Vagina (tissue), 2 donors: ENCODE results near the gene ENTPD5. TPM values are rescaled to one million over a fixed set of nuclear protein-coding genes. Genes with fewer than 3 reads are reported as not detected.
"Not testable (repeated sequence)": the region's sequence is repeated elsewhere in the genome, so short reads cannot be mapped to it uniquely, and the experiment has no call there.

Experiments used
- DNase-seq, 2 donors: peaks; one replicate each; pipeline ENCODE4 v3.0.0-alpha.2; 2017; ENCODE audit errors: extremely low spot score in 2 of 2
- H3K27ac ChIP-seq: fragments of 200-600 bp; sonication (generic); one replicate; pipeline ENCODE4 v1.5.1; 2019
- H3K27me3 ChIP-seq: fragments of 200-600 bp; sonication (generic); one replicate; pipeline ENCODE4 v1.5.1; 2019
- H3K36me3 ChIP-seq, 2 donors: fragments of 200-600 bp; sonication (generic); one replicate each; pipeline ENCODE4 v1.5.1; 2017 to 2019
- H3K4me1 ChIP-seq: fragments of 200-600 bp; sonication (generic); one replicate; pipeline ENCODE4 v1.5.1; 2019
- H3K4me3 ChIP-seq, 2 donors: fragments of 200-600 bp; sonication (generic); 1 replicate in 1 of 2; 2 replicates in 1 of 2; pipeline ENCODE4 v1.5.1; 2016 to 2019
- H3K9me3 ChIP-seq: fragments of 200-600 bp; sonication (generic); one replicate; pipeline ENCODE4 v1.5.1; 2019
- CTCF ChIP-seq, 3 experiments: fragments of 450-650 bp in 2 of 3; fragments of 200-600 bp in 1 of 3; sonication (generic) in 1 of 3; IDR thresholded peaks; one replicate each; pipeline ENCODE4 v1.5.1; 2017 to 2019; ENCODE audit warnings: antibody characterized with exemption in 3 of 3, mild to moderate bottlenecking in 2 of 3, moderate library complexity in 2 of 3
- POLR2A ChIP-seq, 2 donors: fragments of 450-650 bp; IDR thresholded peaks; one replicate each; pipeline ENCODE4 v1.6.1; 2017; ENCODE audit warnings: antibody characterized with exemption in 2 of 2, mild to moderate bottlenecking in 2 of 2, moderate library complexity in 2 of 2
- POLR2AphosphoS5 ChIP-seq, 2 donors: sonication (generic); formaldehyde crosslinking; IDR thresholded peaks; one replicate each; pipeline ENCODE4 v1.9.0; 2017; ENCODE audit warnings: antibody characterized with exemption in 2 of 2, mild to moderate bottlenecking in 2 of 2, low read depth in 1 of 2; ENCODE audit not compliant: insufficient read depth in 1 of 2
- intact Hi-C: fragments of 100-400 bp; cut with DNase I; formaldehyde crosslinking; loops from one replicate; pipeline ENCODE4 v1.15.1; 2023
- total RNA-seq: library from RNA; depleted of rRNA; stranded (reverse); fragments of >200 nt; gene quantifications from one replicate; pipeline ENCODE4 v1.2.3, GENCODE V29; 2016

The ENTPD5 gene
- total RNA-seq, 1 donor from 2014 or later: 8.6 TPM

GRCh38 chr14:74008843-74009499 is 10.1 kb downstream of the ENTPD5 start:
- peaks cover 0 to 18% of the 10 kb centered on the region in 2 donors for H3K36me3 ChIP-seq
- no peak overlapping the region for H3K27ac ChIP-seq
- intact Hi-C loops: no loop called here
- H3K9me3 ChIP-seq: no peaks in the 10 kb centered on the region
- TF ChIP-seq CTCF (IDR thresholded peaks at IDR 0.05): no peak
- H3K4me1 ChIP-seq: no peaks in the 10 kb centered on the region
- H3K27me3 ChIP-seq: no peaks in the 10 kb centered on the region
- H3K4me3 ChIP-seq: no peak overlapping the region
- no peak for DNase-seq

GRCh38 chr14:74005664-74006063 is 13.4 kb downstream of the ENTPD5 start:
- H3K27ac ChIP-seq, DNase-seq, intact Hi-C loops, H3K4me1 ChIP-seq, H3K9me3 ChIP-seq, H3K4me3 ChIP-seq, H3K27me3 ChIP-seq: not testable (repeated sequence)
- H3K36me3 ChIP-seq: peaks cover 0 to 18% of the 10 kb centered on the region in 2 donors

GRCh38 chr14:73998726-73999125 is 20.4 kb downstream of the ENTPD5 start:
- no peaks in the 10 kb centered on the region for H3K9me3 ChIP-seq
- H3K4me3 ChIP-seq: no peak overlapping the region
- DNase-seq: no peak
- no peak overlapping the region for H3K27ac ChIP-seq
- H3K36me3 ChIP-seq: no peaks in the 10 kb centered on the region
- no peaks in the 10 kb centered on the region for H3K27me3 ChIP-seq
- intact Hi-C loops: no loop called here
- TF ChIP-seq POLR2A (IDR thresholded peaks at IDR 0.05) (no peak), CTCF (IDR thresholded peaks at IDR 0.05) (no peak), POLR2AphosphoS5 (IDR thresholded peaks at IDR 0.05; ENCODE audit: insufficient read depth in 1 of 2, low read depth in 1 of 2) (no peak)
- H3K4me1 ChIP-seq: no peaks in the 10 kb centered on the region

- H3K9me3 ChIP-seq: no peaks in the 10 kb centered on the region
- TF ChIP-seq POLR2A (IDR thresholded peaks at IDR 0.05) (no peak), POLR2AphosphoS5 (IDR thresholded peaks at IDR 0.05; ENCODE audit: insufficient read depth in 1 of 2, low read depth in 1 of 2) (no peak)
- no peak overlapping the region for H3K4me3 ChIP-seq
- no peaks in the 10 kb centered on the region for H3K4me1 ChIP-seq
- no peaks in the 10 kb centered on the region for H3K36me3 ChIP-seq
- intact Hi-C loops: no loop called here
- no peak for DNase-seq
- no peak overlapping the region for H3K27ac ChIP-seq
- H3K27me3 ChIP-seq: no peaks in the 10 kb centered on the region
Observed at GRCh38 chr14:73997944-73998447, 21.1 kb downstream of the ENTPD5 start.

GRCh38 chr14:73997108-73997943 is 21.8 kb downstream of the ENTPD5 start:
- H3K4me3 ChIP-seq: no peak overlapping the region
- no peak for DNase-seq
- H3K9me3 ChIP-seq: no peaks in the 10 kb centered on the region
- no peaks in the 10 kb centered on the region for H3K36me3 ChIP-seq
- H3K27ac ChIP-seq: no peak overlapping the region
- H3K4me1 ChIP-seq: no peaks in the 10 kb centered on the region
- no peak for TF ChIP-seq POLR2A (IDR thresholded peaks at IDR 0.05)
- no peak for TF ChIP-seq POLR2AphosphoS5 (IDR thresholded peaks at IDR 0.05; ENCODE audit: insufficient read depth in 1 of 2, low read depth in 1 of 2)
- no peak for TF ChIP-seq CTCF (IDR thresholded peaks at IDR 0.05)
- H3K27me3 ChIP-seq: no peaks in the 10 kb centered on the region
- intact Hi-C loops: no loop called here

GRCh38 chr14:73996731-73997107 is 22.4 kb downstream of the ENTPD5 start:
- Histone ChIP-seq H3K9me3 (no peaks in the 10 kb centered on the region), H3K4me1 (no peaks in the 10 kb centered on the region), H3K27me3 (no peaks in the 10 kb centered on the region), H3K4me3 (no peak overlapping the region), H3K36me3 (no peaks in the 10 kb centered on the region), H3K27ac (no peak overlapping the region)
- TF ChIP-seq POLR2AphosphoS5 (IDR thresholded peaks at IDR 0.05; ENCODE audit: insufficient read depth in 1 of 2, low read depth in 1 of 2) (no peak), POLR2A (IDR thresholded peaks at IDR 0.05) (no peak), CTCF (IDR thresholded peaks at IDR 0.05) (no peak)
- DNase-seq: no peak
- intact Hi-C loops: no loop called here
